ENCODE results near the gene EXOC1. TPM values are rescaled to one million over a fixed set of nuclear protein-coding genes. Genes with fewer than 3 reads are reported as not detected.

The EXOC1 gene
- total RNA-seq, 1 experiment from 2014 or later, result 17.6 TPM

GRCh38 chr4:55931043-55931442, 77.6 kb downstream of the EXOC1 start (continued):
- TF ChIP-seq EGR1 (IDR thresholded peaks at IDR 0.05; ENCODE audit: low read depth) (no peak), EZH2 (IDR thresholded peaks at IDR 0.05) (no peak), FOSL1 (IDR thresholded peaks at IDR 0.05; ENCODE audit: low read depth) (no peak), MAX (IDR thresholded peaks at IDR 0.05) (no peak), ZBTB33 (IDR thresholded peaks at IDR 0.05; ENCODE audit: extremely low read depth, insufficient replicate concordance, low read length) (no peak)

GRCh38 chr4:55931833-55932232, 78.4 kb downstream of the EXOC1 start:
- CTCF ChIA-PET, result interaction anchor here (0.5 kb wide), 1 partner anchor 17 kb away, joined by 4 read pairs; no protein-coding TSS in a partner anchor
- Histone ChIP-seq H3K9me3 (ENCODE audit: control insufficient read depth in 1 of 2, insufficient read depth in 1 of 2, low read depth in 1 of 2, low read length in 2 of 2) (no peaks in the 10 kb centered on the region), H3K79me2 (ENCODE audit: insufficient read depth, low read length) (no peaks in the 10 kb centered on the region), H3K27me3 (ENCODE audit: insufficient read depth, low read length) (no peaks in the 10 kb centered on the region), H3K36me3 (ENCODE audit: control insufficient read depth in 1 of 2, insufficient read depth in 2 of 2, low read length in 2 of 2) (no peaks in the 10 kb centered on the region), H3K27ac (ENCODE audit: low read depth, low read length) (no peak overlapping the region), H2AFZ (ENCODE audit: low read depth, low read length, poor library complexity, severe bottlenecking) (no peak overlapping the region), H3K4me3 (replicated peaks in 1 of 2; ENCODE audit: low read depth in 1 of 2, low read length in 2 of 2) (no peak overlapping the region), H3K9me2 (ENCODE audit: insufficient read depth) (no peaks in the 10 kb centered on the region), H3K4me2 (ENCODE audit: low read length) (no peak overlapping the region), H4K20me1 (ENCODE audit: insufficient read depth) (no peaks in the 10 kb centered on the region), H3K9ac (ENCODE audit: low read length) (no peak overlapping the region), H3K4me1 (ENCODE audit: control insufficient read depth in 1 of 2, insufficient read depth in 2 of 2, low read length in 2 of 2) (no peaks in the 10 kb centered on the region; a peak in 1 of 4 replicates)
- RAD21 ChIA-PET (ENCODE audit: low non-redundant PET in 1 of 2, low total read pairs in 2 of 2, uncharacterized antibody in 2 of 2, unreplicated experiment in 2 of 2), result no interaction called here
- no peak for DNase-seq (ENCODE audit: low read depth, low spot score)
- intact Hi-C loops (cut with micrococcal nuclease), result no loop called here
- ATAC-seq, result no peak
- BruUV-seq (replicated peaks), result no TSS peak
- POLR2A ChIA-PET, result no interaction called here
- TF ChIP-seq CBX3 (IDR thresholded peaks at IDR 0.05; ENCODE audit: low read depth), result no peak
- no peak for TF ChIP-seq JUND (IDR thresholded peaks at IDR 0.05)
- no peak for TF ChIP-seq SP1 (IDR thresholded peaks at IDR 0.05; ENCODE audit: low read depth)
- TF ChIP-seq CTCF (IDR thresholded peaks at IDR 0.05 in 2 of 3, conservative IDR thresholded peaks at IDR 0.05 in 1 of 3; ENCODE audit: borderline replicate concordance in 1 of 3, insufficient read depth in 1 of 3, low read depth in 2 of 3, low read length in 2 of 3), result no peak
- no peak for TF ChIP-seq ATF3 (IDR thresholded peaks at IDR 0.05)
- no peak for TF ChIP-seq TCF7L2 (IDR thresholded peaks at IDR 0.05; ENCODE audit: borderline replicate concordance, extremely low read depth, insufficient read depth, insufficient read length)
- no peak for TF ChIP-seq YY1 (IDR thresholded peaks at IDR 0.05; ENCODE audit: extremely low read depth, insufficient replicate concordance, low read depth, low read length)
- TF ChIP-seq FOSL1 (IDR thresholded peaks at IDR 0.05; ENCODE audit: low read depth), result no peak
- no peak for TF ChIP-seq EZH2phosphoT487 (IDR thresholded peaks at IDR 0.05; ENCODE audit: borderline replicate concordance)
- TF ChIP-seq ZNF274 (IDR thresholded peaks at IDR 0.05; ENCODE audit: low read depth, low read length), result no peak
- no peak for TF ChIP-seq ZFX (IDR thresholded peaks at IDR 0.05)
- TF ChIP-seq MAX (IDR thresholded peaks at IDR 0.05), result no peak
- no peak for TF ChIP-seq RAD21 (IDR thresholded peaks at IDR 0.05; ENCODE audit: low read depth)
- TF ChIP-seq ZBTB33 (IDR thresholded peaks at IDR 0.05; ENCODE audit: extremely low read depth, insufficient replicate concordance, low read length), result no peak
- no peak for TF ChIP-seq POLR2AphosphoS5 (IDR thresholded peaks at IDR 0.05; ENCODE audit: low read depth, low read length)
- no peak for TF ChIP-seq ELF1 (IDR thresholded peaks at IDR 0.05; ENCODE audit: borderline replicate concordance, low read depth)
- TF ChIP-seq EGR1 (IDR thresholded peaks at IDR 0.05; ENCODE audit: low read depth), result no peak
